Body of pancreas (tissue), 4 donors: ENCODE measurements around the gene MICU1. TPM values are rescaled to one million over a fixed set of nuclear protein-coding genes. Genes with fewer than 3 reads are reported as not detected.
"Not testable (repeated sequence)": the region's sequence is repeated elsewhere in the genome, so short reads cannot be mapped to it uniquely, and the experiment has no call there.

Experiments
- ATAC-seq: fragments of 150-250 bp; one replicate; pipeline ENCODE4 v1.9.1; 2016
- DNase-seq, 4 donors: peaks; one replicate each; pipeline ENCODE4 v3.0.0-alpha.2; 2019
- H3K27ac ChIP-seq, 4 donors: fragments of 200-600 bp; sonication (generic); 1 replicate in 3 of 4; 2 replicates in 1 of 4; pipeline versions ENCODE4 v1.5.1 to v1.6.1; 2016 to 2019; ENCODE audit warnings: mild to moderate bottlenecking in 1 of 4, mixed read lengths in 1 of 4, moderate library complexity in 1 of 4
- H3K27me3 ChIP-seq, 2 donors: fragments of 200-600 bp; sonication (generic); one replicate each; pipeline ENCODE4 v1.6.0; 2016; ENCODE audit warnings: mild to moderate bottlenecking in 1 of 2
- H3K36me3 ChIP-seq, 2 donors: fragments of 200-600 bp; sonication (generic); replicated peaks in 1 of 2; 2 replicates each; pipeline ENCODE4 v1.5.1; 2016; ENCODE audit warnings: low read depth in 2 of 2; ENCODE audit not compliant: insufficient read depth in 1 of 2
- H3K4me1 ChIP-seq: fragments of 200-600 bp; sonication (generic); one replicate; pipeline ENCODE4 v1.6.0; 2016
- H3K4me3 ChIP-seq, 2 donors: fragments of 200-600 bp; sonication (generic); 1 replicate in 1 of 2; 2 replicates in 1 of 2; pipeline ENCODE4 v1.5.1; 2016 to 2019
- H3K9me3 ChIP-seq, 3 donors: fragments of 200-600 bp; sonication (generic); 1 replicate in 2 of 3; 2 replicates in 1 of 3; pipeline ENCODE4 v1.5.1; 2016
- POLR2A ChIP-seq, 3 donors: fragments of 450-650 bp; IDR thresholded peaks; one replicate each; pipeline ENCODE4 v1.6.1; 2016; ENCODE audit warnings: antibody characterized with exemption in 3 of 3, mild to moderate bottlenecking in 2 of 3
- WGBS, 2 donors: methylation state at CpG; one replicate each; pipeline ENCODE4 v1.1.5; 2017; 5-methylcytosine and 5-hydroxymethylcytosine counted together
- intact Hi-C: fragments of 100-400 bp; cut with DNase I; formaldehyde crosslinking; loops from one replicate; pipeline ENCODE4 v1.15.1; 2023
- total RNA-seq, 2 donors: library from RNA; depleted of rRNA; stranded (reverse); fragments of >200 nt; gene quantifications; one replicate each; pipeline ENCODE4 v1.1.0, GENCODE V29; 2016
- TF ChIP-seq, protein P1 (sequence below), 7 experiments: fragments of 450-650 bp in 4 of 7; fragments of 200-600 bp in 3 of 7; sonication (generic) in 3 of 7; IDR thresholded peaks; one replicate each; pipeline ENCODE4 v1.5.1; 2016 to 2019; ENCODE audit warnings: antibody characterized with exemption in 7 of 7

The MICU1 gene
- total RNA-seq, 2 donors from 2014 or later, result 14.0 to 23.1 TPM

DNA sequence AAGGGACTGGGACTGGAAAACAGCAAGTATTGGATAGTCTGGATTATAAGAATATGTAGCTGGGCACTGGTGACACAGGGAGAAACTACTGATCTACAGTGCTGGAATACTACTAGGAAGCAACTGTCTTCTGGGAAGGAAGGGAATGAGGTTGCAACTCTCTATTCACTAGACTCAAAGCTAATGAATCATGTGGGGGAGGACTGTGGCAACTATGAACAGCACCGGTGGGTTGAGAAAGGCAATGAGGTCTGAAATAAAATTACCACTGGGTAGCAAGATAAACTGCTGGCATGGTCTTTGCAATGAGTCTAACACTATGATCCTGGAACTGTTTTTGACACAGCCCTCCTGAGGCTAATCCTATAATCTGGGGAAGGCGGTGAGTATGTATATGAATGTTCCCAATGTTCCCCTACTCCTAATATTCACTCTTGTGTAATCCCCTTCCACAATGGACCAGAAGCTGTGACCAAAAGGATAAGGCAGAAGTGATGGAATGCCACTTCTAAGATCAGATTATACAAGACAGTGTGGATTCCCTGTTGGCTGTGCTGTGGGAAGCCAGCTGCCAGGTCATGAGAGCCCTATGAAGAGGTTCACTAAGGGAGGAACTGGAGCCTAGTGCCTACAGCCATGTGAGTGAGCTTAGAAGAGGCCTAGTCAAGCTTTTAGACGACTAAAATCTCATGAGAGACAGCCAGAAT, 169.8 kb downstream of the MICU1 start:
- intact Hi-C loops, result no loop called here
- no peak overlapping the region for H3K4me3 ChIP-seq

DNA sequence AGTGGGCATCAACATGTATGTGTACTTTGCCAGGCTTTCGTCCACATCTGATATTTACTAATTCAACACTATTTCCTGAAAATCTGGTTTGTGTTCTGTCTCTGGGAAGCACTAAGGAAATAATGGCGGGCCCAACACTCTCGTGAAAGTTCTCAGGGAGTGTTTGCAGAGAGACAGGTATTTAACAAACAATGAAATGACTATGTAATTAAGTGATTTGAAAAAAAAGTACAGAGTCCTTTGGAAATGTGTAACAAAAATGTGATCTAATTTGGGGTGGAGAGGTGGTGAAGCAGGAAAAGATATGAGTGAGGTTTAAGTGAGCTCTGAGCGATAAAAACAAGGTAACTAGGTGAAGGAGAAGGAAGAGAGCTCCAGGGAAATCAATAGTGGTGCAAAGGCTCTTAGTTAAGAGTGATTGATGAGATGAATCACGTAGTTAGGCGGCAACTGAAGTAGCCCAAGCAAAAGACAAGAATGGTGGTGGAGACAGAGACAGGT, 175.9 kb downstream of the MICU1 start:
- no peak overlapping the region for H3K4me3 ChIP-seq
- H3K4me1 ChIP-seq, result no peaks in the 10 kb centered on the region
- ATAC-seq, result peak; percentile 66
- no peaks in the 10 kb centered on the region for H3K27me3 ChIP-seq
- DNase-seq, result peak in 1 of 4 donors; percentile 4
- H3K36me3 ChIP-seq, result no peaks in the 10 kb centered on the region
- 55 to 56% methylated on average over 6 of the region's 6 CpGs for WGBS, 2 donors
- intact Hi-C loops, result no loop called here
- peak overlapping the region in 2 of 4 donors; percentile 52 to 62 for H3K27ac ChIP-seq
- H3K9me3 ChIP-seq, result no peaks in the 10 kb centered on the region
- no peak for TF ChIP-seq POLR2A (IDR thresholded peaks at IDR 0.05)
- TF ChIP-seq, protein P1, sequence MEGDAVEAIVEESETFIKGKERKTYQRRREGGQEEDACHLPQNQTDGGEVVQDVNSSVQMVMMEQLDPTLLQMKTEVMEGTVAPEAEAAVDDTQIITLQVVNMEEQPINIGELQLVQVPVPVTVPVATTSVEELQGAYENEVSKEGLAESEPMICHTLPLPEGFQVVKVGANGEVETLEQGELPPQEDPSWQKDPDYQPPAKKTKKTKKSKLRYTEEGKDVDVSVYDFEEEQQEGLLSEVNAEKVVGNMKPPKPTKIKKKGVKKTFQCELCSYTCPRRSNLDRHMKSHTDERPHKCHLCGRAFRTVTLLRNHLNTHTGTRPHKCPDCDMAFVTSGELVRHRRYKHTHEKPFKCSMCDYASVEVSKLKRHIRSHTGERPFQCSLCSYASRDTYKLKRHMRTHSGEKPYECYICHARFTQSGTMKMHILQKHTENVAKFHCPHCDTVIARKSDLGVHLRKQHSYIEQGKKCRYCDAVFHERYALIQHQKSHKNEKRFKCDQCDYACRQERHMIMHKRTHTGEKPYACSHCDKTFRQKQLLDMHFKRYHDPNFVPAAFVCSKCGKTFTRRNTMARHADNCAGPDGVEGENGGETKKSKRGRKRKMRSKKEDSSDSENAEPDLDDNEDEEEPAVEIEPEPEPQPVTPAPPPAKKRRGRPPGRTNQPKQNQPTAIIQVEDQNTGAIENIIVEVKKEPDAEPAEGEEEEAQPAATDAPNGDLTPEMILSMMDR (IDR thresholded peaks at IDR 0.05), result no peak

More for the DNA sequence above, 169.8 kb downstream of the MICU1 start:
- Histone ChIP-seq H3K4me1 (no peaks in the 10 kb centered on the region), H3K36me3 (no peaks in the 10 kb centered on the region), H3K27ac (no peak overlapping the region), H3K9me3 (no peaks in the 10 kb centered on the region), H3K27me3 (no peaks in the 10 kb centered on the region)
- TF ChIP-seq POLR2A (IDR thresholded peaks at IDR 0.05), result no peak
- TF ChIP-seq, protein P1 (IDR thresholded peaks at IDR 0.05), result no peak
- no peak for ATAC-seq
- DNase-seq, result no peak
- 60 to 63% methylated on average over 3 of the region's 3 CpGs for WGBS, 2 donors

DNA sequence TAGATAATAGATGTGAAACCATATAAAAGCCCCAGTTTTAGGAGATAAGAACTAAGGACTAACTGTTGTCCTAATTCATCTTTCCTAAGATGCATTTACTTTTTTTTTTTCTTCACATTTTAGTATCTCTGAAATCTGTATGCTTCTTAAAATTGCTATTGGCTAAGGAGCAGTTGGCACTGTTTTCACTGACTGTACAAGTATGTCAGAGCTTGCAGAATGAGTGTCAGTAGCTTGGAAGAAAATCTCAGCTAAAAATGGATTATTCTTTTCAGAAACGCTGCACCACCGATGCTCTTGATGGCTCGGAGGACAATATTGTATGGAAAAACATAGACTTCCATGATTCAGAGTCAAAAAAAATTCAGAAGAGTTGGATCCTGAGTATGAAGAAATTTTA, 180.0 kb downstream of the MICU1 start:
- Histone ChIP-seq H3K9me3 (no peaks in the 10 kb centered on the region), H3K36me3 (no peaks in the 10 kb centered on the region), H3K4me3 (no peak overlapping the region), H3K4me1 (no peaks in the 10 kb centered on the region), H3K27ac (no peak overlapping the region), H3K27me3 (no peaks in the 10 kb centered on the region)
- intact Hi-C loops, result no loop called here
- DNase-seq (no peak), ATAC-seq (no peak)
- WGBS, 2 donors, result 85 to 88% methylated on average over 3 of the region's 3 CpGs
- TF ChIP-seq, protein P1 (IDR thresholded peaks at IDR 0.05), result no peak
- no peak for TF ChIP-seq POLR2A (IDR thresholded peaks at IDR 0.05)

DNA sequence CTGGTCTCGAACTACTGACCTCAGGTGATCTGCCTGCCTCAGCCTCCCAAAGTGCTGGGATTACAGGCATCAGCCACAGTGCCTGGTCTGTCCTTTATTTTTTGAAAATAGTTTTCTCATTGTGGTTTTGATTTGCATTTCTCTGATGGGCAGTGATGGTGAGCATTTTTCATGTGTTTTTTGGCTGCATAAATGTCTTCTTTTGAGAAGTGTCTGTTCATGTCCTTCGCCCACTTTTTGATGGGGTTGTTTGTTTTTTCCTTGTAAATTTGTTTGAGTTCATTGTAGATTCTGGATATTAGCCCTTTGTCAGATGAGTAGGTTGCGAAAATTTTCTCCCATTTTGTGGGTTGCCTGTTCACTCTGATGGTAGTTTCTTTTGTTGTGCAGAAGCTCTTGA, 182.9 kb downstream of the MICU1 start:
- H3K4me1 ChIP-seq, H3K9me3 ChIP-seq, H3K27ac ChIP-seq, H3K27me3 ChIP-seq, DNase-seq, H3K4me3 ChIP-seq, H3K36me3 ChIP-seq, intact Hi-C loops, ATAC-seq: not testable (repeated sequence)
- 88 to 93% methylated on average over 2 to 3 of the region's 3 CpGs for WGBS, 2 donors

DNA sequence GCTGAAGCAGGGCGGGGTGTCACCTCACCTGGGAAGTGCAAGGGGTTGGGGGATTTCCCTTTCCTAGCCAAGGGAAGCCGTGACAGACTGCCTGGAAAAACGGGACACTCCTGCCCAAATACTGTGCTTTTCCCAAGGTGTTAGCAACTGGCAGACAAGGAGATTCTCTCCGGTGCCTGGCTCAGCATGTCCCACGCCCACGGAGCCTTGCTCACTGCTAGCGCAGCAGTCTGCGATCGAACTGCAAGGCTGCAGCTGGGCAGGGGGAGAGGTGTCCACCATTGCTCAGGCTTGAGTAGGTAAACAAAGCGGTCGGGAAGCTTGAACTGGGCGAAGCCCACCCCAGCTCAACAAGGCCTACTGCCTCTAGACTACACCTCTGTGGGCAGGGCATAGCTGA, 190.3 kb downstream of the MICU1 start:
- DNase-seq (no peak), ATAC-seq (no peak)
- Histone ChIP-seq H3K27ac (no peak overlapping the region), H3K9me3 (no peaks in the 10 kb centered on the region), H3K27me3 (no peaks in the 10 kb centered on the region), H3K36me3 (no peaks in the 10 kb centered on the region), H3K4me3 (no peak overlapping the region), H3K4me1 (no peaks in the 10 kb centered on the region)
- WGBS, 2 donors, result 95 to 100% methylated on average over 4 to 11 of the region's 12 CpGs
- TF ChIP-seq, protein P1 (IDR thresholded peaks at IDR 0.05), result no peak
- TF ChIP-seq POLR2A (IDR thresholded peaks at IDR 0.05), result no peak
- intact Hi-C loops, result no loop called here

DNA sequence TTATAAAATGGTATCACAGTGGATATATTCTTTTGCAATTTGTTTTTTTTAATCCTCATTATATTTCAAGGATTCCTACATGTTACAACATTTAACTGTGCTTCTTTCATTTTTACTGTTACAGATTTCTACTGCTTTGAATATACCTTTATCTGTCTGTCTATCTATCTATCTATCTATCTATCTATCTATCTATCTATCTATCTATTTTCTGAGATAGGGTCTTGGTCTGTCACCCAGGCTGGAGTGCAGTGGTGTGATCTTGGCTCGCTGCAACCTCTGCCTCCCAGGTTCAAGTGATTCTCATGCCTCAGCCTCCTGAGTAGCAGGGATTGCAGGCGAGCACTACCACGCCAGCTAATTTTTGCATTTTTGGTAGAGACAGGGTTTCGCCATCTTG, 194.9 kb downstream of the MICU1 start:
- H3K27ac ChIP-seq, H3K36me3 ChIP-seq, H3K4me1 ChIP-seq, H3K27me3 ChIP-seq, H3K4me3 ChIP-seq, ATAC-seq, H3K9me3 ChIP-seq, intact Hi-C loops, DNase-seq: not testable (repeated sequence)
- WGBS, 2 donors, result 96 to 98% methylated on average over 4 of the region's 4 CpGs
